ENCODE measurements around the gene SRSF6. TPM values are rescaled to one million over a fixed set of nuclear protein-coding genes. Genes with fewer than 3 reads are reported as not detected.
"Not testable (repeated sequence)": the region's sequence is repeated elsewhere in the genome, so short reads cannot be mapped to it uniquely, and the experiment has no call there.

The SRSF6 gene
- total and polyA plus RNA-seq, 2 experiments from 2014 or later: 60.1 to 61.5 TPM

GRCh38 chr20:43492101-43492500, 34.4 kb downstream of the SRSF6 start:
- Histone ChIP-seq H3K36me3 (ENCODE audit: insufficient read depth) (no peaks in the 10 kb centered on the region), H3K27ac (ENCODE audit: low read depth) (no peak overlapping the region), H3K4me2 (no peak overlapping the region), H3K9me2 (ENCODE audit: insufficient read depth) (no peaks in the 10 kb centered on the region), H3F3A (replicated peaks; ENCODE audit: low read depth) (no peaks in the 10 kb centered on the region), H3K27me3 (ENCODE audit: insufficient read depth) (no peaks in the 10 kb centered on the region), H3K4me1 (ENCODE audit: insufficient read depth) (no peaks in the 10 kb centered on the region), H3K4me3 (no peak overlapping the region), H4K20me1 (replicated peaks; ENCODE audit: insufficient read depth) (no peaks in the 10 kb centered on the region), H3K79me2 (replicated peaks; ENCODE audit: insufficient read depth) (no peaks in the 10 kb centered on the region), H2AFZ (no peak overlapping the region)
- DNase-seq (ENCODE audit: low spot score) (no peak), ATAC-seq (no peak)
- H3K36me3 Mint-ChIP-seq (ENCODE audit: low read depth): no peaks in the 10 kb centered on the region
- peaks cover 3% of the 10 kb centered on the region for H3K27me3 Mint-ChIP-seq (ENCODE audit: insufficient read depth, low read depth, poor library complexity)
- no peaks in the 10 kb centered on the region for H3K4me1 Mint-ChIP-seq
- peaks cover 24% of the 10 kb centered on the region for H3K9me3 Mint-ChIP-seq
- H3K27ac Mint-ChIP-seq: no peak overlapping the region
- TF ChIP-seq EZH2 (IDR thresholded peaks at IDR 0.05; ENCODE audit: low read depth, unreplicated experiment) (no peak), JUNB (IDR thresholded peaks at IDR 0.05; ENCODE audit: unreplicated experiment) (no peak)
- H3K4me3 Mint-ChIP-seq: no peak overlapping the region

- no peaks in the 10 kb centered on the region for H4K20me1 ChIP-seq (replicated peaks; ENCODE audit: insufficient read depth)
- no peak overlapping the region for H3K4me3 Mint-ChIP-seq
- H3K4me1 Mint-ChIP-seq: no peaks in the 10 kb centered on the region
- H3F3A ChIP-seq (replicated peaks; ENCODE audit: low read depth): no peaks in the 10 kb centered on the region
- ATAC-seq (no peak), DNase-seq (ENCODE audit: low spot score) (no peak)
- H3K4me1 ChIP-seq (ENCODE audit: insufficient read depth): no peaks in the 10 kb centered on the region
- H3K27ac Mint-ChIP-seq: no peak overlapping the region
- H3K27me3 ChIP-seq (ENCODE audit: insufficient read depth): no peaks in the 10 kb centered on the region
- no peaks in the 10 kb centered on the region for H3K27me3 Mint-ChIP-seq (ENCODE audit: insufficient read depth, low read depth, poor library complexity)
- peaks cover 16% of the 10 kb centered on the region for H3K9me3 Mint-ChIP-seq
- H3K36me3 ChIP-seq (ENCODE audit: insufficient read depth): no peaks in the 10 kb centered on the region
- no peak for TF ChIP-seq REST (IDR thresholded peaks at IDR 0.05; ENCODE audit: unreplicated experiment)
- no peaks in the 10 kb centered on the region for H3K79me2 ChIP-seq (replicated peaks; ENCODE audit: insufficient read depth)
- H3K27ac ChIP-seq (ENCODE audit: low read depth): no peak overlapping the region
- no peak overlapping the region for H2AFZ ChIP-seq
- no peak overlapping the region for H3K4me2 ChIP-seq
- no peaks in the 10 kb centered on the region for H3K9me2 ChIP-seq (ENCODE audit: insufficient read depth)
- no peak overlapping the region for H3K4me3 ChIP-seq
- no peaks in the 10 kb centered on the region for H3K36me3 Mint-ChIP-seq (ENCODE audit: low read depth)
Measured at GRCh38 chr20:43495388-43495787, 37.7 kb downstream of the SRSF6 start.

- H3K4me2 ChIP-seq; H3K4me1 ChIP-seq (ENCODE audit: insufficient read depth); H3K79me2 ChIP-seq (replicated peaks; ENCODE audit: insufficient read depth); H3K9me2 ChIP-seq (ENCODE audit: insufficient read depth); H3K27ac Mint-ChIP-seq; H3K4me3 ChIP-seq; H4K20me1 ChIP-seq (replicated peaks; ENCODE audit: insufficient read depth); H3K27ac ChIP-seq (ENCODE audit: low read depth); ATAC-seq; H3K9me3 Mint-ChIP-seq; H3K36me3 Mint-ChIP-seq (ENCODE audit: low read depth); DNase-seq (ENCODE audit: low spot score); H3K4me3 Mint-ChIP-seq; H3K36me3 ChIP-seq (ENCODE audit: insufficient read depth); H3F3A ChIP-seq (replicated peaks; ENCODE audit: low read depth); H3K4me1 Mint-ChIP-seq; H2AFZ ChIP-seq: not testable (repeated sequence)
- peaks cover 14% of the 10 kb centered on the region for H3K27me3 ChIP-seq (ENCODE audit: insufficient read depth)
- H3K27me3 Mint-ChIP-seq (ENCODE audit: insufficient read depth, low read depth, poor library complexity): peaks cover 16% of the 10 kb centered on the region
Measured at GRCh38 chr20:43502021-43502420, 44.3 kb downstream of the SRSF6 start.

Measured in GM23338 (cell line).